IMR-90 (cell line): ENCODE measurements around the gene CIBAR2.

Experiments used
- CTCF ChIP-seq: conservative IDR thresholded peaks from 2 replicates; pipeline ENCODE4 v1.5.1; 2012; ENCODE audit warnings: mild to moderate bottlenecking, low read depth, low read length, improper control_type of control experiment
- POLR2A ChIP-seq: IDR thresholded peaks from 2 replicates; pipeline ENCODE4 v1.6.1; 2012; ENCODE audit warnings: mild to moderate bottlenecking, low read depth, low read length
- RAD21 ChIP-seq: IDR thresholded peaks from 2 replicates; pipeline ENCODE4 v1.6.1; 2012; ENCODE audit warnings: low read length, improper control_type of control experiment
- RFX5 ChIP-seq: IDR thresholded peaks from 2 replicates; pipeline ENCODE4 v1.8.0; 2012; ENCODE audit warnings: low read depth, mild to moderate bottlenecking, low read length, moderate library complexity
- TF ChIP-seq, protein P1 (sequence below): fragments of 150-350 bp; IDR thresholded peaks from 2 replicates; pipeline ENCODE4 v1.6.1; 2016; ENCODE audit warnings: low read depth, mild to moderate bottlenecking, low read length, moderate library complexity, borderline replicate concordance

- TF ChIP-seq CTCF (no peak), RFX5 (no peak), RAD21 (no peak), POLR2A (no peak)
- TF ChIP-seq, protein P1, sequence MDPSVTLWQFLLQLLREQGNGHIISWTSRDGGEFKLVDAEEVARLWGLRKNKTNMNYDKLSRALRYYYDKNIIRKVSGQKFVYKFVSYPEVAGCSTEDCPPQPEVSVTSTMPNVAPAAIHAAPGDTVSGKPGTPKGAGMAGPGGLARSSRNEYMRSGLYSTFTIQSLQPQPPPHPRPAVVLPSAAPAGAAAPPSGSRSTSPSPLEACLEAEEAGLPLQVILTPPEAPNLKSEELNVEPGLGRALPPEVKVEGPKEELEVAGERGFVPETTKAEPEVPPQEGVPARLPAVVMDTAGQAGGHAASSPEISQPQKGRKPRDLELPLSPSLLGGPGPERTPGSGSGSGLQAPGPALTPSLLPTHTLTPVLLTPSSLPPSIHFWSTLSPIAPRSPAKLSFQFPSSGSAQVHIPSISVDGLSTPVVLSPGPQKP = no peak
These were observed 18.0 kb downstream of the CIBAR2 start for GRCh38 chr16:85094176-85094805.
